Testis (tissue), 3 donors: ENCODE results near the gene ZHX3. TPM values are rescaled to one million over a fixed set of nuclear protein-coding genes. Genes with fewer than 3 reads are reported as not detected.
A peak's percentile ranks its signal among the peaks of the same experiment; 100 is the strongest.

Experiments used
- DNase-seq: peaks from one replicate; pipeline ENCODE4 v3.0.0-alpha.2; 2019
- H3K27ac ChIP-seq, 2 donors: fragments of 200-600 bp; sonication (generic); one replicate each; pipeline ENCODE4 v1.5.1; 2019
- H3K27me3 ChIP-seq: fragments of 200-600 bp; sonication (generic); one replicate; pipeline ENCODE4 v1.5.1; 2019
- H3K36me3 ChIP-seq: fragments of 200-600 bp; sonication (generic); one replicate; pipeline ENCODE4 v1.5.1; 2017; ENCODE audit warnings: low read depth; ENCODE audit errors: missing control alignments
- H3K4me1 ChIP-seq: fragments of 200-600 bp; sonication (generic); one replicate; pipeline ENCODE4 v1.5.1; 2019
- H3K4me3 ChIP-seq, 2 donors: fragments of 200-600 bp; sonication (generic); one replicate each; pipeline ENCODE4 v1.5.1; 2017 to 2019
- H3K9me3 ChIP-seq: fragments of 200-600 bp; sonication (generic); one replicate; pipeline ENCODE4 v1.5.1; 2017
- POLR2A ChIP-seq: fragments of 450-650 bp; IDR thresholded peaks from one replicate; pipeline ENCODE4 v1.6.1; 2017; ENCODE audit warnings: antibody characterized with exemption, mild to moderate bottlenecking, moderate library complexity
- WGBS, 2 donors: methylation state at CpG; one replicate each; pipeline ENCODE4 v1.1.5; 2018; 5-methylcytosine and 5-hydroxymethylcytosine counted together
- intact Hi-C: fragments of 100-400 bp; cut with DNase I; formaldehyde crosslinking; loops from one replicate; pipeline ENCODE4 v1.15.1; 2023; ENCODE audit warnings: low total_unique reads
- polyA plus RNA-seq: library from polyadenylated mRNA; stranded (reverse); fragments of 350-450 nt; fragmentation: Illumina TruSeq; extraction: RNeasy Lipid Tissue Mini Kit (QIAGEN cat#74804); gene quantifications from one replicate; pipeline ENCODE4 v1.2.3, GENCODE V29; 2014; ENCODE audit warnings: low read depth, low replicate concordance; ENCODE audit not compliant: insufficient read depth
- total RNA-seq, 2 donors: library from RNA; depleted of rRNA; stranded (reverse); fragments of >200 nt; gene quantifications; one replicate each; pipeline ENCODE4 v1.2.3, GENCODE V29; 2016
- TF ChIP-seq, protein P1 (sequence below), 3 experiments: fragments of 450-650 bp in 2 of 3; fragments of 200-600 bp in 1 of 3; sonication (generic) in 1 of 3; IDR thresholded peaks; one replicate each; pipeline ENCODE4 v1.5.1; 2016 to 2019; ENCODE audit warnings: antibody characterized with exemption in 3 of 3, mild to moderate bottlenecking in 2 of 3, moderate library complexity in 1 of 3

Gene ZHX3
- total and polyA plus RNA-seq, 3 donors from 2014 or later, result 35.1 to 103 (median 55.7) TPM

DNA sequence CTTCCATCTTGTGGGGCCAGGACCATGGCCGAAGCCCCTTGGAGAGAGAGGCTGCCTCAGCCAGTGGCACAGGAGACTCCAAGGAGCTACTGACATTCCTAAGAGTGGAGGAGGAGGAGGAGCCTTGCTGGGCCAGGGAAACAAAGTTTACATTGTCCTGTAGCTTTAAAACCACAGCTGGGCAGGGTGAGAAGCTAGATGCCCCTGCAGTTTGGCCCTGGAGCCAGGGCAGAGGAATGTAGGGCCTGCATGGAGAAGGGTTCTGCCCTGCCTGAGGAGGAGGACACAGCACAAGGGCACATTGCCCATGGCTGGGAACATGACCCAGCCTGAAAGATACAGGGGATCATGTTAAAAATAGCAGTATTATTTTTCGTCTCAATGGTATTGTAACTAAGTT lies 142.7 kb downstream of the ZHX3 start:
- no peaks in the 10 kb centered on the region for H3K36me3 ChIP-seq
- intact Hi-C loops, result loop anchor here (10.0 kb wide), 2 partner anchors 60 to 160 kb away; no protein-coding TSS in a partner anchor
- H3K27ac ChIP-seq, result peak overlapping the region; percentile 45 to 73
- no peaks in the 10 kb centered on the region for H3K27me3 ChIP-seq
- no peaks in the 10 kb centered on the region for H3K9me3 ChIP-seq
- no peak for TF ChIP-seq POLR2A
- TF ChIP-seq, protein P1, sequence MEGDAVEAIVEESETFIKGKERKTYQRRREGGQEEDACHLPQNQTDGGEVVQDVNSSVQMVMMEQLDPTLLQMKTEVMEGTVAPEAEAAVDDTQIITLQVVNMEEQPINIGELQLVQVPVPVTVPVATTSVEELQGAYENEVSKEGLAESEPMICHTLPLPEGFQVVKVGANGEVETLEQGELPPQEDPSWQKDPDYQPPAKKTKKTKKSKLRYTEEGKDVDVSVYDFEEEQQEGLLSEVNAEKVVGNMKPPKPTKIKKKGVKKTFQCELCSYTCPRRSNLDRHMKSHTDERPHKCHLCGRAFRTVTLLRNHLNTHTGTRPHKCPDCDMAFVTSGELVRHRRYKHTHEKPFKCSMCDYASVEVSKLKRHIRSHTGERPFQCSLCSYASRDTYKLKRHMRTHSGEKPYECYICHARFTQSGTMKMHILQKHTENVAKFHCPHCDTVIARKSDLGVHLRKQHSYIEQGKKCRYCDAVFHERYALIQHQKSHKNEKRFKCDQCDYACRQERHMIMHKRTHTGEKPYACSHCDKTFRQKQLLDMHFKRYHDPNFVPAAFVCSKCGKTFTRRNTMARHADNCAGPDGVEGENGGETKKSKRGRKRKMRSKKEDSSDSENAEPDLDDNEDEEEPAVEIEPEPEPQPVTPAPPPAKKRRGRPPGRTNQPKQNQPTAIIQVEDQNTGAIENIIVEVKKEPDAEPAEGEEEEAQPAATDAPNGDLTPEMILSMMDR (IDR thresholded peaks at IDR 0.05), result no peak
- 28 to 62% methylated on average over 2 of the region's 2 CpGs for WGBS, 2 donors
- peak; percentile 44 for DNase-seq
- H3K4me3 ChIP-seq, result no peak overlapping the region
- H3K4me1 ChIP-seq, result peaks cover 44% of the 10 kb centered on the region

DNA sequence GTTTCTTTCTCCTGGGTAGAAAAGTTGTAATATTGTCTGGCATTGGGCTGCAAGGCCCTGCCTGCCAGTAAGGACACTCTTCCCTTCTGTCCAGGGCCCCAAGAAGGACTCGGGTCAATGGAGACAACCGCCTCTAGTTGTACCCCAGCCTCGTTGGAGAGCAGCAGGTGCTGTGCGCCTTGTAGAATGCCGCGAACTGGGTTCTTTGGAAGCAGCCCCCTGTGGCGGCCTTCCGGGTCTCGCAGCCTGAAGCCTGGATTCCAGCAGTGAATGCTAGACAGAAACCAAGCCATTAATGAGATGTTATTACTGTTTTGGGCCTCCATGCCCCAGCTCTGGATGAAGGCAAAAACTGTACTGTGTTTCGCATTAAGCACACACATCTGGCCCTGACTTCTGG lies 143.2 kb downstream of the ZHX3 start:
- no peaks in the 10 kb centered on the region for H3K36me3 ChIP-seq
- no peak overlapping the region for H3K4me3 ChIP-seq
- H3K4me1 ChIP-seq, result peaks cover 43% of the 10 kb centered on the region
- H3K27me3 ChIP-seq, result no peaks in the 10 kb centered on the region
- H3K9me3 ChIP-seq, result no peaks in the 10 kb centered on the region
- WGBS, 2 donors, result 91 to 98% methylated on average over 8 to 10 of the region's 10 CpGs
- intact Hi-C loops, result loop anchor here (10.0 kb wide), 2 partner anchors 60 to 160 kb away; no protein-coding TSS in a partner anchor
- DNase-seq, result peak; percentile 11
- no peak for TF ChIP-seq POLR2A
- TF ChIP-seq, protein P1 (IDR thresholded peaks at IDR 0.05), result no peak
- peak overlapping the region; percentile 45 to 73 for H3K27ac ChIP-seq

DNA sequence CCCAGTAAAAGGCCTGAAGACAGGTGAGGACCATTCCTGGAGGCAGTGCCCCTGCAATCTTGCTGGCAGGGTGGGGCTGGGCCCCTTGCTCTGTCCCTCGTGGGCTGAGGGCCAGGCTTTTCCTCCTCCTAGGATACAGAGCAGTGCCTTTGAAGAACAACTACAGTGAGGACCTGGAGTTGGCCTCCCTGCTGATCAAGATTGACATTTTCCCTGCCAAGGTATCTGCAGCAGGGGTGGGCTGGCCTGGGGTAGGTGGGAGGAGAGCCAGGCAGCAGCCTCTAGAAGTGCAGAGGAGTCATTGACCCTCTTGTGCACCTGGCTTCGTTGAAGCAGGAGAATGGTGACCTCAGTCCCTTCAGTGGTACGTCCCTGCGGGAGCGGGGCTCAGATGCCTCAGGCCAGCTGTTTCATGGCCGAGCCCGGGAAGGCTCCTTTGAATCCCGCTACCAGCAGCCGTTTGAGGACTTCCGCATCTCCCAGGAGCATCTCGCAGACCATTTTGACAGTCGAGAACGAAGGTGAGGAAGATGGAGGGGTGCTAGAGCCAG lies 143.7 kb downstream of the ZHX3 start:
- H3K27me3 ChIP-seq, result no peaks in the 10 kb centered on the region
- peak; percentile 12 for DNase-seq
- TF ChIP-seq, protein P1 (IDR thresholded peaks at IDR 0.05), result no peak
- peak overlapping the region; percentile 48 to 73 for H3K27ac ChIP-seq
- no peaks in the 10 kb centered on the region for H3K36me3 ChIP-seq
- WGBS, 2 donors, result 84% methylated on average over 7 to 13 of the region's 13 CpGs
- peaks cover 38% of the 10 kb centered on the region for H3K4me1 ChIP-seq
- intact Hi-C loops, result loop anchor here (10.0 kb wide), 2 partner anchors 61 to 161 kb away; no protein-coding TSS in a partner anchor
- H3K9me3 ChIP-seq, result no peaks in the 10 kb centered on the region
- H3K4me3 ChIP-seq, result no peak overlapping the region

DNA sequence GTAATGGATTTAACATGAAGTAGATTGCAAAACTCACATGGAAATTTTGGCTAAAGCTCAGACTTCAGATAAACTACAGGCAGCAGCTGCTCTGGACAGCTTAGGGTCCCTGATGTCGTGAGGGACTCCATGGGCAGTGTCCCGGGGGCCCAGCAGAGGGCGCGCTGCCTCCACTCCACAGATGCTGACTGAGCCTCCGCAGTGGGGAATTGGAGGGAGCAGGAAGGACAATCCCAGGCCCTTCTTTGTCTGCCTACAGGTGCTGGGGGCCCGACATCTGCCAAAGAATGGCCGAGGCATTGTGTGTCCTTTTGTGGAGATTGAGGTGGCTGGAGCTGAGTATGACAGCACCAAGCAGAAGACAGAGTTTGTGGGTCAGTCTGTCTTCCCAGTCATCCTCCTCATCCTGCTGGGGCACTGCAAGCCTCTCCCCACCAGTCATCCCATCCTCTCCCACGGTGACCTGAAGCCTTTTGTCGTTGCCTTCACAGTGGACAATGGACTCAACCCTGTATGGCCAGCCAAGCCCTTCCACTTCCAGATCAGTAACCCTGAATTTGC lies 144.3 kb downstream of the ZHX3 start:
- Histone ChIP-seq H3K36me3 (no peaks in the 10 kb centered on the region), H3K9me3 (no peaks in the 10 kb centered on the region), H3K27ac (peak overlapping the region; percentile 48 to 73), H3K27me3 (no peaks in the 10 kb centered on the region), H3K4me3 (no peak overlapping the region), H3K4me1 (peaks cover 34% of the 10 kb centered on the region)
- WGBS, 2 donors, result 24 to 42% methylated on average over 7 to 9 of the region's 9 CpGs
- intact Hi-C loops, result loop anchor here (10.0 kb wide), 2 partner anchors 62 to 162 kb away; no protein-coding TSS in a partner anchor
- peak; percentile 88 for DNase-seq
- TF ChIP-seq, protein P1 (IDR thresholded peaks at IDR 0.05), result peak; percentile 87 to 95 (median 88)
- no peak for TF ChIP-seq POLR2A
